DND-41 (cell line): Measurements from ENCODE around the gene FRK.
"Not testable (repeated sequence)": the region's sequence is repeated elsewhere in the genome, so short reads cannot be mapped to it uniquely, and the experiment has no call there.

Experiments
- ATAC-seq: fragments of 200-7000 bp; cut with Tn5 transposase; 3 replicates; pipeline ENCODE4 v1.9.1; 2021; ENCODE audit warnings: low read depth; ENCODE audit not compliant: insufficient read depth
- DNase-seq: peaks from one replicate; pipeline ENCODE4 v3.0.0-alpha.2; 2020
- H2AFZ ChIP-seq: 2 replicates; pipeline ENCODE4 v1.6.0; 2012; ENCODE audit warnings: low read depth, low read length
- H3K27ac ChIP-seq: 2 replicates; pipeline ENCODE4 v1.5.1; 2012; ENCODE audit warnings: low read length, inconsistent platforms
- H3K27me3 ChIP-seq: fragments of 200-600 bp; sonication (generic); 2 replicates; pipeline ENCODE4 v1.6.0; 2012; ENCODE audit warnings: low read length, mild to moderate bottlenecking, inconsistent platforms; ENCODE audit not compliant: insufficient read depth, poor library complexity
- H3K36me3 ChIP-seq: 2 replicates; pipeline ENCODE4 v1.5.1; 2012; ENCODE audit warnings: low read length, inconsistent platforms; ENCODE audit not compliant: insufficient read depth
- H3K4me1 ChIP-seq: 2 replicates; pipeline ENCODE4 v1.5.1; 2012; ENCODE audit warnings: mild to moderate bottlenecking, low read length; ENCODE audit not compliant: insufficient read depth
- H3K4me2 ChIP-seq: 2 replicates; pipeline ENCODE4 v1.6.0; 2012; ENCODE audit warnings: mild to moderate bottlenecking, moderate library complexity, low read length, inconsistent platforms; ENCODE audit not compliant: insufficient read depth
- H3K4me3 ChIP-seq, 2 experiments: fragments of 200-600 bp in 1 of 2; shearing (Covaris generic) in 1 of 2; 2 replicates each; pipeline ENCODE4 v1.5.1; 2012 to 2016; ENCODE audit warnings: inconsistent platforms in 2 of 2, low read length in 2 of 2, mild to moderate bottlenecking in 2 of 2, low read depth in 1 of 2, moderate library complexity in 1 of 2
- H3K79me2 ChIP-seq: 2 replicates; pipeline ENCODE4 v1.6.0; 2012; ENCODE audit warnings: low read length, inconsistent platforms; ENCODE audit not compliant: insufficient read depth
- H3K9ac ChIP-seq: 2 replicates; pipeline ENCODE4 v1.6.0; 2012; ENCODE audit warnings: low read depth, mild to moderate bottlenecking, inconsistent platforms, low read length, moderate library complexity
- H3K9me3 ChIP-seq: 2 replicates; pipeline ENCODE4 v1.5.1; 2012; ENCODE audit warnings: low read length, moderate library complexity, mild to moderate bottlenecking, inconsistent platforms; ENCODE audit not compliant: insufficient read depth, severe bottlenecking
- H4K20me1 ChIP-seq: 2 replicates; pipeline ENCODE4 v1.6.0; 2012; ENCODE audit warnings: low read length; ENCODE audit not compliant: insufficient read depth
- EZH2 ChIP-seq: IDR thresholded peaks from 3 replicates; pipeline ENCODE4 v1.6.1; 2012; ENCODE audit warnings: borderline replicate concordance, low read depth, mild to moderate bottlenecking, moderate library complexity, low read length, inconsistent platforms; ENCODE audit not compliant: severe bottlenecking
- TF ChIP-seq, protein P1 (sequence below): IDR thresholded peaks from 2 replicates; pipeline ENCODE4 v1.5.1; 2012; ENCODE audit warnings: borderline replicate concordance, low read length, moderate library complexity, mild to moderate bottlenecking; ENCODE audit not compliant: poor library complexity, severe bottlenecking; ENCODE audit errors: extremely low read depth

FRK gene

DNA sequence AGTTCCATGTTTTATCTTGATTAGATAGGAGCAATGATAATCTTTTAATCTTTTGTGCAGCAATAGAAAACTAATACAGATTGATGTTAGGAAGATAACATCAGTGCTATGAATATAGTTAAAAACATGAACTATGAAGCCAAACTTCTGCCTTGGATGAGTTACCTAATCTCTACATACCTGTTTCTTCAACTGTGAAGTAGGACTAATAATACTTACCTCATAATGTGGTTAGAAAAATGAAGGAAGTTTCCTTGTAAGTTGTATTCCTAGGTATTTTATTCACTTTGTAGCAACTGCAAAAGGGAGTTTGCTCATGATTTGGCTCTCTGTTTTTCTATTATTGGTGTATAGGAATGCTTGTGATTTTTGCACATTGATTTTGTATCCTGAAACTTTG, 111.9 kb downstream of the FRK start:
- Histone ChIP-seq H2AFZ (no peak overlapping the region), H4K20me1 (no peaks in the 10 kb centered on the region), H3K27me3 (no peaks in the 10 kb centered on the region), H3K79me2 (no peaks in the 10 kb centered on the region), H3K4me1 (no peaks in the 10 kb centered on the region), H3K27ac (no peak overlapping the region), H3K4me3 (no peak overlapping the region), H3K9ac (no peak overlapping the region), H3K9me3 (no peaks in the 10 kb centered on the region), H3K36me3 (no peaks in the 10 kb centered on the region), H3K4me2 (no peak overlapping the region)
- TF ChIP-seq, protein P1, sequence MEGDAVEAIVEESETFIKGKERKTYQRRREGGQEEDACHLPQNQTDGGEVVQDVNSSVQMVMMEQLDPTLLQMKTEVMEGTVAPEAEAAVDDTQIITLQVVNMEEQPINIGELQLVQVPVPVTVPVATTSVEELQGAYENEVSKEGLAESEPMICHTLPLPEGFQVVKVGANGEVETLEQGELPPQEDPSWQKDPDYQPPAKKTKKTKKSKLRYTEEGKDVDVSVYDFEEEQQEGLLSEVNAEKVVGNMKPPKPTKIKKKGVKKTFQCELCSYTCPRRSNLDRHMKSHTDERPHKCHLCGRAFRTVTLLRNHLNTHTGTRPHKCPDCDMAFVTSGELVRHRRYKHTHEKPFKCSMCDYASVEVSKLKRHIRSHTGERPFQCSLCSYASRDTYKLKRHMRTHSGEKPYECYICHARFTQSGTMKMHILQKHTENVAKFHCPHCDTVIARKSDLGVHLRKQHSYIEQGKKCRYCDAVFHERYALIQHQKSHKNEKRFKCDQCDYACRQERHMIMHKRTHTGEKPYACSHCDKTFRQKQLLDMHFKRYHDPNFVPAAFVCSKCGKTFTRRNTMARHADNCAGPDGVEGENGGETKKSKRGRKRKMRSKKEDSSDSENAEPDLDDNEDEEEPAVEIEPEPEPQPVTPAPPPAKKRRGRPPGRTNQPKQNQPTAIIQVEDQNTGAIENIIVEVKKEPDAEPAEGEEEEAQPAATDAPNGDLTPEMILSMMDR = no peak
- TF ChIP-seq EZH2 = no peak
- no peak for ATAC-seq
- DNase-seq = no peak

DNA sequence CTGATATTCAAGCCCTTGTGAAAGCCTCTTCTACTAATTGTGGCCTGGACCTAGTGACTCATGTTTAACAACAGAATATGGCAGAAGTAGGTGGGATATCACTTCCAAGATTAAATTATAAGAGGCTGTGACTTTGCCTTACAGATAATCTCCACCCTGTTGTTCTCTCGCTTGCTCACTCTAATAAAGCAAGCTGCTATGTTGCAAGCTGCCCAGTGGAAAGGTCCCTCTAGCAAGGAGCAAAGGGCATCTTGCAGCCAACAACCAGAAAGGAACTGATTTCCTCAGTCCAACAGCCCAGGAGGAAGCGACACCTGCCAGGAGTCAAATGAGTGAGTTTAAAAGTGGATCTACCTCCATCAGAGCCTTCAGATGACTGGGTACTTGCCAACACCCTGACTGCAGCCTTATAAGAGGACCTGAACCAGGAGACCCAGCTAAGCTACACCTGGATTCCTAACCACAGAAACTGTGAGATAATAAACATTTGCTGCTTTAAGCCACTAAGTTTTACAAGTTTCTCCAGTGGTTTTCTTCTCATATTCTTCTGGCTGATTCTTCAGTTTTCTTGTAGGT, 112.6 kb downstream of the FRK start:
- DNase-seq (no peak), ATAC-seq (no peak)
- Histone ChIP-seq H3K36me3 (no peaks in the 10 kb centered on the region), H3K9ac (no peak overlapping the region), H3K27ac (no peak overlapping the region), H3K27me3 (no peaks in the 10 kb centered on the region), H3K4me2 (no peak overlapping the region), H3K4me3 (no peak overlapping the region), H4K20me1 (no peaks in the 10 kb centered on the region), H3K79me2 (no peaks in the 10 kb centered on the region), H2AFZ (no peak overlapping the region), H3K9me3 (no peaks in the 10 kb centered on the region), H3K4me1 (no peaks in the 10 kb centered on the region)
- TF ChIP-seq, protein P1 = no peak

DNA sequence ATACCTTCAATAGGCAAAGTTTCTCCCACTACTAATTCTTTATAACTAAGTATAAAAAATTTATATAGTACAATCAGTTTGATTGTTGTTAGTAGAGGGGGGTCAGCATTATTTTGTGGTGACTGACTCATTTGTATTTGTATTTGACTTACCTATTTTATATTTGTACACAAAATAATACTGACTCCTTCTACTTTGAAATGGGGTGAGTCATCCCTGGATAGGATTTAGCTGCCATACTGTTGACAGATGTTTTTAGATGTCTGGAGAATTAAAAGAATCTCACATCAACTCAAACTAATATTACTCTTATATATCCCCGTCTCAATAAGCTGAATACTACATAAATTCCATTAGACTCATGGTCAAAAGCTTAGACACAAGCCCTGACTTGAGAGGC, 114.9 kb downstream of the FRK start:
- Histone ChIP-seq H3K36me3 (no peaks in the 10 kb centered on the region), H3K27ac (no peak overlapping the region), H3K4me1 (no peaks in the 10 kb centered on the region), H4K20me1 (no peaks in the 10 kb centered on the region), H3K4me3 (no peak overlapping the region), H3K27me3 (no peaks in the 10 kb centered on the region), H3K9ac (no peak overlapping the region), H3K4me2 (no peak overlapping the region), H3K79me2 (no peaks in the 10 kb centered on the region), H2AFZ (no peak overlapping the region), H3K9me3 (no peaks in the 10 kb centered on the region)
- DNase-seq (no peak), ATAC-seq (no peak)
- TF ChIP-seq, protein P1 = no peak
- TF ChIP-seq EZH2 = no peak

DNA sequence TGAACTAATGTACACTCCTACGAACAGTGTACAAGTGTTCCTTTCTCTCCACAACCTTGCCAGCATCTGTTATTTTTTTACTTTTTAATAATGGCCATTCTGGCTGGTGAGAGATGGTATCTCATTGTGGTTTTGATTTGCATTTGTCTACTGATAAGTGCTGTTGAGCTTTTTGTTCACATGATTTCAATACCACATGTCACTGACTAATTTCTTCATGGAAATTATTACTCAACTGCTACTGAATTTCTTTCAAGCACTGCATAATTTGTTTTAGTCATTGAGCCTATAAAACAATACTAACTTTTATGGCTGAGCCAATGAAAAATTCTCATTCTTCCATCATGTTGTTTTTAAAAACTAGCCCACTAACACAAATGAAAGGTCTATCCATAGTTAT, 115.4 kb downstream of the FRK start:
- ATAC-seq = no peak

DNA sequence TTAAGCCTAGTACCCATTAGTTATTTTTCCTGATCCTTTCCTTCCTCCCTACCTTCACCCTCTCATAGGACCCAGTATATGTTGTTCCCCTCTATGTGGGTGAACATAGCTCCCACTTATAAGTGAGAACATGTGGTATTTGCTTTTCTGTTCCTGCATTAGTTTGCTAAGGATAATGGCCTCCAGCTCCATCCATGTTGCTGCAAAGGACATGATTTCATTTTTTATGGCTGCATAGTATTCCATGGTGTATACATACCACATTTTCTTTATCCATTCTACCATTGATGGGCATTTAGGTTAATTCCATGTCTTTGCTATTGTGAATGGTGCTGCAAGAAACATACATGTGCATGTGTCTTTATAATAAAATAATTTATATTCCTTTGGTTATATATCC, 115.9 kb downstream of the FRK start:
- H3K79me2 ChIP-seq, H2AFZ ChIP-seq, DNase-seq, H3K4me3 ChIP-seq, H3K27ac ChIP-seq, H4K20me1 ChIP-seq, H3K27me3 ChIP-seq, H3K9me3 ChIP-seq, H3K4me2 ChIP-seq, H3K4me1 ChIP-seq, H3K9ac ChIP-seq, ATAC-seq, H3K36me3 ChIP-seq: not testable (repeated sequence)

More for the DNA sequence above, 115.4 kb downstream of the FRK start:
- Histone ChIP-seq H2AFZ (no peak overlapping the region), H3K9ac (no peak overlapping the region), H3K9me3 (no peaks in the 10 kb centered on the region), H3K4me2 (no peak overlapping the region), H3K4me3 (no peak overlapping the region), H3K4me1 (no peaks in the 10 kb centered on the region), H3K79me2 (no peaks in the 10 kb centered on the region), H3K27me3 (no peaks in the 10 kb centered on the region), H3K27ac (no peak overlapping the region), H4K20me1 (no peaks in the 10 kb centered on the region), H3K36me3 (no peaks in the 10 kb centered on the region)
- TF ChIP-seq EZH2 = no peak
- TF ChIP-seq, protein P1 = no peak
- DNase-seq = no peak
